CD4-positive, alpha-beta T cell treated with Interferon alpha-2 for 1 hour (primary cell): Measurements from ENCODE around the gene SHANK2.

Experiments used
- DNase-seq, 2 donors: peaks; one replicate each; pipeline ENCODE4 v3.0.0-alpha.2; 2020 to 2022

SHANK2 gene

DNA sequence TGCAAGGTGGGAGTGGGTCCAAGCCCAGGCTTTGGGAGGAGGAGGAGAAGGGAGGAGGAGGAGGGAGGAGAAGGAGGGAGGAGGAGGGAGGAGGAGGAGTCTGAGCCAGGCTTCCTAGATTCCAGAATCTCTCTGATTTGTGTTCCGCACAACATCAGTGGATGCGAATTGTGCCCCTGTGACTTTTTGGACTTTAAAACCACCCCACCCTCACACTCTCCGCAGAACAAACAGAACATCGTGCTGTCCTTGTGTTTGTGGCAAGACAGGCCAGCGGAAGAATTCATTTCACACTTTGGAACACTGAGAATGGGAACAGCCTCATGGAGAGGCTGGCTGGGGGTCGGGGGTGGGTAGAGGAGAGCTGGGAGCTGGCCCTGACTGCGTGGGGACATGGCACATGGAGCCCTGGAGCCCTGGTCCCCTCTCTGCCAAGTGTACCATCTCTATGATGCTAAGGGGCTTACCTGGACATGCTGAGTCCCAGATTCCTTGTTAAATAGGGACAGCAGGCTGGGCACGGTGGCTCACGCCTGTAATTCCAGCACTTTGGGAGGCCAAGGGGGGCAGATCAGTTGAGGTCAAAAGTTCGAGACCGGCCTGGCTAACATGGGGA, 16.4 kb upstream of the SHANK2 start:
- no peak for DNase-seq

DNA sequence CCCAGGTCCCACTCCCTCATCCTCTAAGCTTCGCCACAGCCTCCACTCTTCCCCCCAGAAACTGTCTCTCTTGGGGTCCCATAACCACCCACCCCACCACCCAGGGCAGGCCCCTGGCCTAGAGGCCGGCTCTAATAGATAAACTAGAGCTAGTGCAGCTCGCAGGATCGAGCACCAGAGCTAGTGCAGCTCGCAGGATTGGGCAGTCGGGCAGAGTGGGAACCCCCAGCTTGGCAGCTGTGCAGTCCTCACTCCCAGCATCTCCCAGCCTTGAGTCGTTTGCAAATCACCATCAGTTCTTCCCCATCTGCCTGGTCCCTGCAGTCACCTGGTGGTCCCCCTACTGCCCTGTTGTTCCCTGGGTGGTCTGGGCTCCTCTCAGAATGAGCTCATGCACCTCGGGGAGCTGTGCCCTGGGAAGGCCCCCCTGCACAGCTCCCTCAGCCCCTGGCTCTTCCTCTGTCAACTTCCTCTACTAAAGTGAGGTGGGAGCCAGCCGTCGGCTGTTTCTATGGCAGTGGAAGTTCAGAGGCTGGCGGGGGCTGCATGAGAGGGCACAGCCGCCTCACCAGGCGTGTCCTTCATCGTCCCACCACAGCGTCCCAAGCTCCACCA, 15.5 kb upstream of the SHANK2 start:
- DNase-seq, result no peak

DNA sequence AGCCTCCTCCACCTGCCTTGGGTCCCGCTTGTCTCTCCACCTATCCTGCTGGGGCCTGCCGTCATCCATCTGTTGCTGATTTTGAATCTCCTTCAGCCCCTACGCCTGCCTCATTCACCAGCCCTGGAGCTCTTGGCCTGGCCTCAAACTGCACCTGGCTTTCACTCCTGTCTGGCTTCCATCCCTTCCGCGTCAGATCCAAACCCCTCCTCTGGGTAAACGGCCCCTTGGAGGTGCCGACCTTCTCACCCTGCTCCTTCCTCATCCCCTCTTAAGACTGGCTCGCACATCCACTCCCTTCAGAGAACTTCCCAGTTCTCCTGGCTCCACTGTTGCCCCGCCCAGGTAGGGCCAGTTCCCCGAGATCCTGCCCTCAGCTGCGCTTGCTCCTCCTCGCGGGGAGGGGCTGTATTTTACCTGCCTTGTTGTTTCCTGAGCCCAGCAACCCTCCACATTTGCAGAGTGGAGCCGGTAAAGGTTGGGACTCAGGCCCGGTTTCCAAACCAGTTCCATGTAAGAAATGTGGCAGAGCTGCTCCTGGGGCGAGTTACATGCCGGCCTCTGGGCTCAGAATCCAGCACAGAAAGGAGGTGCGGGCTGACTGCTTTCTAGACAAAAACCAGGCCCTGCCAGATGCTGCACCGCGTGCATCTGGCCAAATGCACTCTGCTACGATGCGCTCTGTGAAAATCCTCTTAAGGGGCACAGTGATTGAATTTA, 13.9 kb upstream of the SHANK2 start:
- DNase-seq, result no peak

DNA sequence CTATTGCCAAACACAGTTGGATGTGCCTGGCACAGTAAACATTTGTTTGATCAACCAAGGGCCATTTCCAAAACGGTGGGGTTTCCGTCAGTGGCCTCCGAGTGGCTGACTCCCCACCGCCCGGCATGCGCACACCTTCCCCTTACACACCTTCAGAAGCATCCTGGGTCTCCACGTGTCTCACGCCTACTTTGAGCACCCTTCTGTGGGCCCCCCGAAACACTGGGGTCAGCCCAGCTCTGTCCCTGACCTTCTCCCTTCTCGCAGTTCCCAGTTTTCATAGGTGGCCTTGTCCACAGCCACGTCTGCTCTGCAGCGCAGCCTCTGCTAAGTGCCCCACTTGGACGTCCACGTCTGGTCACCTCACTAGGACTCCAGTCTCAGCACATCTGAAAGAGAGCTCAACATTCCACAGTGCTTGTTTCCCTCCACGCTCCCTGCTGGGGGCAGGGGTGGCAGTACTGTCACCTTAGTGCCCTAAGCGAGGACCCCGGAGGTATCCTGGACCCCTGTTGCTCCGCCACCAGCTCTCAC, 13.2 kb upstream of the SHANK2 start:
- DNase-seq, result no peak

DNA sequence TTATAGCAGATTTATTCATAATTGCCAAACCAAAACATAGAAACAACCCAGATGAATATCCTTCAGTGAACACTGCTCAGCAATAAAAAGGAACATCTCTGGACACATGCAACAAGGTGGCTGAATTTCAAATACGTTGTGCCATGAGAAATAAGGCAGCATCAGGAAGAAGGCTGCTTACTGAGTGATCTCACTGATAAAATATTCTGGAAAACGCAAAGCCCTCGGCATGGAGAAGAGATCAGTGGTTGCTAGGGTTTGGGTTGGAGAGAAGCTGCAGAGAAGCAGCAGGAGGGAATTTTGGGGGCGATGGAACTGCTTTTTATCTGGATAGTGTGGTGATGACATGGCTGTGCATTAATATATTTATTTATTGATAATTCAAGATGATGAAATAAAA, 11.0 kb upstream of the SHANK2 start:
- no peak for DNase-seq

DNA sequence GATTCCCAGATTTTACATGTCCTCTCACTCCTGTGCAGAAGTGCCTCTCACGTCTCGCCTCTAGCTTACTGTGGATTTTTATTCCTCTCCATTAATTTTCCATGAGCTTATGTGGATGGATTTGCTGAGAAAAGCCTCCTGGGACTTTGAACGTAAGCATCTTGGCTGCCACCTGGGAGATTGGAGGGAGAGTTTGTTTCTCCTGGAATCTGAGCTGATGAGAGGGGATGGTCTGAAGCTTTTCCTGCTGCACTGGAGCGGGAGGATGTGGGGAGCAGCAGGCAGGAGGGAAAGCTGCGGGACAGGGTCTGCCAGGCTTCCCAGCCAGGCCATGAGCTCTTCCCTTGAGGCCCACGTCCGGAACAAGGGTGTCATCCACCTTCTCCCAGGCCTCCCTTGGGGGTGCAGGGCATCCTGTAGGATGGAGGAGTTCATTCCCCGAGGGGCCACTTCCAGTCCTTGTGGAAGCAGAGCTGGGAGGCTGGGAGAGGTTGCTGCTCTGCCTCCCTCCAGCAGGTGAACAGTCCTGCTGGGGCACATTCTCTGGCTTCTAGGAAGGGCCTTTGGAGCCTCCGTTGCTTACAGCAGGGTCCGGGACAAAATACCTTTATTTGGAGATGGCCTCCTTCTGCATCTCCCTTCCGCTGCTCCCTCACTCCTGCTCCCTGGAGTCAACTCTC, 3.6 kb upstream of the SHANK2 start:
- DNase-seq, result no peak

DNA sequence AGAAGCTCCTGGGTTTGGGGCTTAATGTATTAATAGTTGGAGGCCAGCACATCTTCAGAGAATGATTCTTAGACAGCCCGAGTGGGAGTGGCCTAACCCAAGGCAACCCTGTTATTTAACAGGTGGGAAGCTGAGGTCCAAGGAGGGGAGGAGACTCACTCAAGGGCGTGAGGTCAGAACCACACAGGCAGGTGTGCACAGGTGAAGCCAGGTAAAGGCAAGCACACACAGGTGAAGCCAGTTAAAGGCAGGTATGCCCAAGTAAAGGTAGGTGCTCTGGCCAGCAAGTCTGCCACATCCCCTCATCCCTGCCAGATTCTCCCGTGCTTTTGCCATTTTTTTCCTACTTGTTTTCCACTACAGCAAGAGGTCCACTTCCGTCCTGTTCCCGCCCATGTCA, 2.9 kb upstream of the SHANK2 start:
- no peak for DNase-seq

DNA sequence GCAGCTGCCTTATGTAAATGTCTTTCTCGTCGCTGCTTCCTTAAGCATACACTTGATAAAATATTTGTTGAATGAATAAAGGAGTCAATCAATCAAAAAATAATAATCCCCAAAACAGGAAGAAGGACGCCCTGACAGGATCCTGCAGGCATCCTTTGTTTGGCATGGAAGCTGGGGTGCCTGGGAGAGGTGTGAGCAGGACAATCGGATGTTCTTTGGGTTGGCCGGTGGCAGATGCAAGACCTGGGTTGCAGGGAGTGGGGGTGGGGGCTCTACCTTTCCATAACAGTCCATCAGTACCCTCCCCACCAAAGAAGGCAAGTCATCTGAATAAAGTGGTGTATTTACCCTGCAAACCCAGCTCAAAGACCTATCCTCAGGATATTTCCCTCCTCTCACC, 1.4 kb upstream of the SHANK2 start:
- no peak for DNase-seq

DNA sequence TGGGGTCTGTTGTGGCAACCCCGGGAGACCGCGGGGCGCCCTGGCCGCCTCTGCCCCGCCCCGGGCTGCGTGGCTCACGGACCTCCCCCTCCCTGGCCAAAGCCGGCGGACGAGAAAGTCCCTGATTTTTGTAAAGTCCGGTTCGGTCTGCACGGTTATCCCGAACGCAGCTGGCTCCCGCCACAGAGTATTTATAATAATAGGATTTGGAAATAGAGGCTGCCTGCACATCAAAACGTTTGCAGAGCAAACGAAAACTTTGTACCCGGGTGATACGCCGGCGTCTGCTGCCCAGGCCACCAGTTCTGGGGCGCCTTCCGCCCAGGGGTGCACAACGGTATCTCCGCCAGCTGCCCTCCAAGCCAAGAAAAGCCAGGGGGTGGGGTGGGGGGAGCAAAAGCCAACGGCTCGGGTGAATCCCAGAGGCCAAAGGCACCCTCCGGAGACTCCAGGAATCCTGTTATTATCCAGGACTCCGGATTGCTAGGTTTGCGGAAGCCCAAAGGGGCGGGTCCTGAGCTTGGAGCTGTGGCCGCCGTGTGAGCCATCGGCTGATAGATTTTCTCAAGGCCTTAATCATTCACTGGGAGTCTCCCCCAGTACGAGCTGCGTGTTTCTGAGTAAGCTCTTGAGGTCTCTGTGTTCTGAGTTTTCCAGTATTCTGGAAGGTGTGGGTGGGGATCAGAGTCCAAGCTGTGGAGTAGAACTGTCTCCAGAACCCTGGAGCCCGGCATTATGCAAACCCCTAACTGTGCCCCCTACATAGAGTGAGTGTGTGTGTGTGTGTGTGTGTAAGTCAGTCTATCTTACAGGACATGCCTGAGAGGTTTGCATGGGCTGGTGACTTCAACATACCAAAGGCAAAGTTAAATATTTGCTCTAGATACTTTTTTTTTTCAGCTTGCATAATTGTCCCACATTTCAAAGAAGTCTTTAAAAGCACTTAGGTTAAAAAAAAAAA, 673 bp upstream of the SHANK2 start:
- no peak for DNase-seq

DNA sequence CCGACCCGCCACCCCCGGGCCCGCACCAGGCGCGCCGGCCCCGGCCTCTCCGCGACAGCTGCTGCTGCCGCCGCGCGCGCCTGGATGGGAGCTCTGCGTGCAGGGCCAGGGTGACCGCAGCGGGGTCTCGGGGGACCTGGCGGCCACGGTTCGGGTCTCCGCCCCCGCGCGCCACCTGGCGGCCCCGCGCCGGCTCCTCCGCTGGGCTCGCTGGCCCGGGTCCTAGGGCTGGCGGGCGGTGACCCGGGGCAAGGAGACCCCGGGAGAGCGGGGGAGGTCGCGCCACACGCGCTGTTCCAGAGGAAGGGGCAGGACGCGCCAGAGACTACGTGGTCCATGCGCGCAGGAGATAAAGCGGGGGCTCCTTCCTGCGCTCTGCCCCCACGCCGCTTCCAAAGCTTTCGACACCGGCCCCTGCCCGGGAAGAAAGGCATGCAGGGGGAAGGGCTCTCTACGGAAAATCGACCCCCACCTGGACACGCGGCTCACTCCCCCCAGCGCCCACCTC, 562 bp downstream of the SHANK2 start:
- DNase-seq, result peak in 1 of 2 donors; percentile 9

DNA sequence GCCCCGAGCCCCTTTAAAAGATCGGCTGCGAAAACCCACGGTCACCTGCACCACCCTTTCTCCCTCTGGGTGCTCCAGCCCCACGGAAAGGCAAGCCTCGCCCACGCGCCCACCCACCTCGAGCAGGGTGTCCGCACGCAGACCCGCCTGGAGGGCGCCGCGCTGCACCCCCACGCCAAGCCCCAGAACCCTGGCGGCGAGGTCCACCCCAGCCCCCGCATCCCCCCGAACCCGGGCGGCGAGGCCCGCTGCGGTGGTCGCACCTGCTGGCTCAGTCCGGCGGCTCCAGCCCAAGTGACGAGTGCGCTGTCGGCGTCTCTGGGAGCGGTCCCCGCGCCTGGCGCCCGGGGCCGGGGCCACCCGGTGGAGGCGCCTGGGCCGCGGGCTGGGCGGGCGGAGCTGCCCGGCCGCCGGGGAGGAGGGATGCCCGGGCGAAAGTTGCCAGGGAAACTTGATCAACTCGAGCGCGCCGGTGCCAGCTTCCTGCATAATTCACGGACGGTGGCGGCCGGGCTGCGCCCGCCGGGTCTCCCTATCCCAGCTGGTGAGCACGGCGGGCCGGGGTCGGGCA, 1.1 kb downstream of the SHANK2 start:
- no peak for DNase-seq

DNA sequence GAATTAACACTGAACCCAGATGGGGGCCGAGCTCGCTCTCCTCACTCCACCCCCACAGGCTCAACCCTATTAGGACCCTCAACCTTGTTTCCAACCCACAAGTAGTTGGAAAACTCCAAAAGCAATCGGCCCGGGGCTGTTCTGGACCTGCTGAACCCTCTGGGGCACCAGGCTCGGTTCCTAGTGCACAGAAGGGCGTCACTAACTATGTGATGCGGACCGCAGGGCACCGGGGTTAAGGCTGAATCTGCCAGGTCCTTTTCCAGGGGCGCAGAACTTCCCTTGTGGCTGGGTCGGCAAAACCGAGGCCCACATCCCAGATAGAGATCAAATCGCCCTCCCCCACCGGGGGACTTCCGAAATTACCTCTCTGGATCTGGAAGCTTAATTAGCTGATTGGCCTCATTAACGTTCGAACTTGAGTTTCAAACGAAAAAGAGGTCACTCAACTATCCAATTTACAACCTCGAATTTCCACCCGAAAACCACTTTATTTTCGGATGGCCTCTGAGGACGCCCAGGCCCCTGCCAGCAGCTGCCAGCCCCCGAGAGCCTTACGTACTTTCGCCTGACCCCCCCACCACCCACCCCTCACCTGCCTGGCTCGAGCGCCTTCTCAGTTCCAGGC, 1.7 kb downstream of the SHANK2 start:
- no peak for DNase-seq

DNA sequence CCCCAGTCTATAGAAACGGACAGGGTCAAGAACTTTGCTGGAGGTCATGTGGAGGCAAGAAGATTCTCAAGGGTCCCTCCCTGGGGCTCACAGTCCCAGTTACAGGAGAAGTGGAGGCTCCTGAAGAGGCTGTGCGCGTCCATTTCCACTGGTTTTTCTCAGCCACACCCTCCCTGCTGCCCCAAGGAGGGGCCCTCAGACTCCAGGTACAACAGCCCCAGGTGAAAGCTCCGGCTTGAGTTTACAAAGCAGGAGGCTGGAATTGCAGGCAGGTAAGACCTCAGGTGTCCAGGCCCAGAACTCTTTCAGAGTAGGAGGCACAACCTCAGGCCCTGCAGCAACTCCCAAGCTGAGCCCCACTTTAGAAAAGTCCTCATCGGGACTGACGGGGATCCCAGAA, 3.1 kb downstream of the SHANK2 start:
- no peak for DNase-seq

DNA sequence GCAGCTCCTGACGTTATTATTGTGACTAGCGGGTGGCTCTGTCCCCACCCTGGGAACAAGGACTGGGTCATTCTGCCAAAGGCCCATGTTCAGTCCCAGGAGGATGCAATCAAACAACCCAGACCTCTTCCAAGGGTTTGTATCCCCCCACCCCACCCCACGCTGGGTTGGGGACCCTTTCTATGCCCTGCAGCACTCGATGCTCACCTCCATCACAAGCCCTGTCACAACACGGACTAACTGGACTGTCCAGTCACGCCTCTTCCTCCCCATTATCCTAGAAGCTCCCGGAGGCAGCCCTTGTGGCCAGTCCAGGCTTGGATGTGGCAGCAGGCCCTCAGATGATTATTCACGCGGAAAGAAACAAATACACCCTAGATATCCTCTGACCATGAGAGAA, 3.7 kb downstream of the SHANK2 start:
- DNase-seq, result no peak

DNA sequence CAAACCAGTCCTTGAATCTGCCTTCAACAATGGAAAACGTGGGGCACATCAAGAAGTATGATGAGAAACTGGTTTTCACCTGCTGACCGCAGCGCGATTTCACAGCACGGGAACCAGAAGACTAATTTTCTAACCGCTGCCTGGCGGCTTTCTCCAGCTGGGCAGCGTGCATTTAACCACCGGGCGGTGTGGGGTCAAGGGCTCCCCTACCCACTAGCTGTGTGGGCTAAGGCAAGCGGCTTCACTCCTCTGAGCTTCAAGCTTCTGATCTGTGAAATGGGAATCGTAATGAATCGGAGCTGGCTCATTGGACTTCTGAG, 4.2 kb downstream of the SHANK2 start:
- DNase-seq, result no peak

DNA sequence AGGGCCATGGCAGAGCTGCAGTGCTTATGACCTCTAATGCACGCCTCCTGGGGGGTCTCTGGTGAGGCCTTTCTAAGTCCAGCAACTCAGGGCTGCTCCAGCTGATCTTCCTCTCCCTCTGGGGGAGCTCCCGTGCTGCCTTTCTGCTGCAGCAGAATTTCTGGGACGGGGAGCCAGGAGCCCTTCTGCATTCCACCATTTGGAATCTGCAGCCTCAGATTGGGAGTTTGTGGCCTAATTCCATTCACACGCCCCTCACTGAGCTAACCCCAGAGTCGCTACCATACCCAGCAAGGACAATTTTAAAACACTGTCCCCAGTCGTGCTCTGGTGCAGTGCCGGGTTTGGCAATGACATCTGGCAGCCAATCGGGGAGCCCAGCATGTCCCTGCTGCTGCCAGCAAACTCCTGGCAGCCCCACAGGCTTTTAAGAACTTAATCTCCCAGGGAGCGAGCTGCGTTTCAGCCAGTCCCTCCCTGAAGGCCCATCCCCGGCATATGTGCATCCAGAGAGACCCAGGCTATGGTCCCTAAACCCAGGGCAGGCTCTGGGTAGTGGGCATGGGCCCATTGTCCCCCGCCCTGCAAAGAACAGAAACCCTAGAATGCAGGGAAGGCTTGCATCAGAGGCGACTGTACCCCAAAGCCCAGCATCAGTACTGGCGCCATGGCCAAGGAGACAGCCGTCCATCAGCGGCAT, 4.7 kb downstream of the SHANK2 start:
- no peak for DNase-seq

DNA sequence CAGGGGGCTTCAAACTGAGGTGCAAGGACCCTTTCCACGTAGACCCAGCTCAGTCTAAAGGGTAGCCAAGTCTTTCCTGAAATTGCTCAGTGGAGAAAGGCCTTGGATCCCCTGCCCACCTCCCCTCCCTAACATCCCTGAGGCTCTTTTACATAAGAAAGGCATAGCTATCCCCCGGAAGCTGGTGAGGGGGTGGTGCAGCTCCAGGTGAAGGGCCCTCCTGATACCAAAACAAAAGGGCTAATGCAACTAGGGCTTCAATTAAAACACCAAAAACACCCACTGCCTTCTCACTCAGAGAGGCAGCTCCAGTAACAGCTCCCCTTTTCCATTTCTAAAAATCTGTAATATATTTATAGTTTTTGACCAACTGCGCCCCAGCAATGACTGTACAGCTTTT, 5.8 kb downstream of the SHANK2 start:
- DNase-seq, result no peak

DNA sequence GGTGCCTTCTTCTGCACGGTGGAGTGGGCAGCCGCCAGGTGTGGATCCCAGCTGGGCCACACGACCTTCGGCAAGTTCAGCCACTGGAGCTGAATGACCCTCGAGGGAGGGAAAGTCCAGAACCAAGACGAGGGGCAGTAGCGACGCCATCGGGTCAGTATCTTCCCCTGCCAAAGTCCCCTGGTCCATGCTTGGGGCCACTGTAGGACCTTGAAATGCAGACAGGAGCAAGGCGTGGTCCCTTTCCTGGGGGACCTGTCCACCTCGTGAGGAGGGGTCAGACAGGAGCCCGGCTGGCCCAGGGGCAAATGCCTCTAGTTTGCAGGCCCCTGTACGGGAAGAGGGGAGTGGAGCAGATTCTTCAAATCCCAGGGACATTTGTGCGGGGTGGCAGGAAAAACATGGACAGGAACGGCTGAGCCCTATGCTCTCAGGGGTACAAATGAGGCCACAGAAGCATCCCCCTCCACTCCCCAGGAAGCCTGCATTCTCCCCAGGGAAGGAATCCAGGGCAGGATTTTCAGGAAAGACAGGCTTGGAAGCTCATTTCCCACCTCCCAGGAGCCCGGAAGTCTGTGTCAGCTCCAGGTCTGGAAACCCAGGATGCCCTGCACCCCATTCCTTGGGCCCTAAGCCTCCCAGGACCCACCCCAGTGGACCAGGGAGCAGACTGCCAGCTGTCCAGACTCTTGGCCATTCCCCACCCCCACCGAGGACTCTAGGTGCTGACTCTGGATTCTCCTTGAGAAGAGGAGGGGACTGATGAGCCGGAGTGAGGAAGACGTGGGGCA, 6.6 kb downstream of the SHANK2 start:
- no peak for DNase-seq

DNA sequence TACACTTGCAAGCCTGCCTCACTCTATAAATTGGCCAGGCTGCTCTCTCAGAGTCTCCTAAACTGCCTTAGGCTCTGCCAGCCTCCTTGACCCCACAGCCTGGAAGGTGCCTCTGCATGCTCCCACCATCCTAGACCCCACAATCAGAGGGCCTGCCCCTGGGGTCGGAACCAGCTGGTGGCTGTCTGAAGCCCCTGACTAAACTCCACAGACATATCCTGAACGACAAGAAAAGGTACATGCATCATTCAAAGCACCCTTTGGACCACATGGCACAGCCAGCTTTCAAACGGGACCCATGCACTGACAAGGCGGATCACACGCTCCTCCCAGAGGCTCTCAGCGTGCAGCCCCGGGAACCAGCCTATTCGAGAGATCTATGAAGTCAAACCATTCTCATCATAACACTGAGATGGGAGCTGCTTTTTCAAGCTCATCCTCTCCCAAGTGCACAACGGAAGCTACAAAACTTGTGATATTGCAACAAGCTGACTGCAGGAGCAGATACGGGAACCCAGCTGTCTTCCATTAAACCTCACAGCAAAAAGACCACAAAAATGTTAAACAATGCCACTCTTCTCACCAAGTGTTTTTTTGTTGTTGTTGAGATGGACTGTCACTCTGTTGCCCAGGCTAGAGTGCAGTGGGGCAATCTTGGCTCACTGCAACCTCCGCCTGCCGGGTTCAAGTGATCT, 8.1 kb downstream of the SHANK2 start:
- no peak for DNase-seq
